Activated effector memory CD4-positive, alpha-beta T cell treated with anti-CD3 and anti-CD28 coated beads, Interleukin-2, amount 50 U/mL, for 16 hours (primary cell): Measurements from ENCODE around the gene SPDYE1.
A peak's percentile ranks its signal among the peaks of the same experiment; 100 is the strongest.
"Not testable (repeated sequence)": the region's sequence is repeated elsewhere in the genome, so short reads cannot be mapped to it uniquely, and the experiment has no call there.

ENCODE experiments used
- DNase-seq: peaks from one replicate; pipeline ENCODE4 v3.0.0-alpha.2; 2020

Gene SPDYE1

GRCh38 chr7:43994681-43995080, 3.0 kb upstream of the SPDYE1 start:
- not testable (repeated sequence) for DNase-seq

- DNase-seq = not testable (repeated sequence)
Measured at GRCh38 chr7:44012081-44012480, 14.4 kb downstream of the SPDYE1 start.

- DNase-seq = not testable (repeated sequence)
Measured at GRCh38 chr7:44015090-44015489, 17.4 kb downstream of the SPDYE1 start.

- peak; percentile 100 for DNase-seq
Measured at GRCh38 chr7:44018857-44019807, 21.4 kb downstream of the SPDYE1 start.

GRCh38 chr7:44019825-44020224, 22.1 kb downstream of the SPDYE1 start:
- DNase-seq = not testable (repeated sequence)

- DNase-seq = not testable (repeated sequence)
Measured at GRCh38 chr7:44022069-44022468, 24.4 kb downstream of the SPDYE1 start.

- not testable (repeated sequence) for DNase-seq
Measured at GRCh38 chr7:44022796-44023467, 25.2 kb downstream of the SPDYE1 start.

- DNase-seq = not testable (repeated sequence)
Measured at GRCh38 chr7:44029433-44029832, 31.7 kb downstream of the SPDYE1 start.

GRCh38 chr7:44030029-44030428, 32.3 kb downstream of the SPDYE1 start:
- not testable (repeated sequence) for DNase-seq

GRCh38 chr7:44031319-44031718, 33.6 kb downstream of the SPDYE1 start:
- peak; percentile 28 for DNase-seq

GRCh38 chr7:44032031-44032430, 34.3 kb downstream of the SPDYE1 start:
- peak; percentile 37 for DNase-seq

GRCh38 chr7:44033971-44034844, 36.5 kb downstream of the SPDYE1 start:
- DNase-seq = peak; percentile 37

GRCh38 chr7:44036364-44036763, 38.7 kb downstream of the SPDYE1 start:
- peak; percentile 71 for DNase-seq

GRCh38 chr7:44037951-44038350, 40.3 kb downstream of the SPDYE1 start:
- DNase-seq = not testable (repeated sequence)

- not testable (repeated sequence) for DNase-seq
Measured at GRCh38 chr7:44038553-44038952, 40.9 kb downstream of the SPDYE1 start.

- peak; percentile 90 for DNase-seq
Measured at GRCh38 chr7:44038961-44039558, 41.4 kb downstream of the SPDYE1 start.

- not testable (repeated sequence) for DNase-seq
Measured at GRCh38 chr7:44039800-44040492, 42.2 kb downstream of the SPDYE1 start.

GRCh38 chr7:44040493-44040891, 42.8 kb downstream of the SPDYE1 start:
- peak; percentile 87 for DNase-seq

GRCh38 chr7:44042221-44042620, 44.5 kb downstream of the SPDYE1 start:
- no peak for DNase-seq

GRCh38 chr7:44043902-44044301, 46.2 kb downstream of the SPDYE1 start:
- DNase-seq = no peak
